HFFc6 (cell line): ENCODE data around the gene RAD18. TPM values are rescaled to one million over a fixed set of nuclear protein-coding genes. Genes with fewer than 3 reads are reported as not detected.
A peak's percentile ranks its signal among the peaks of the same experiment; 100 is the strongest.

Source experiments
- DNase-seq: peaks from one replicate; pipeline ENCODE4 v3.0.0-alpha.2; 2018
- H3K27ac Mint-ChIP-seq: 2 replicates; pipeline ENCODE4 v1.8.0; 2020; ENCODE audit warnings: mild to moderate bottlenecking, mixed read lengths
- H3K27me3 Mint-ChIP-seq: 2 replicates; pipeline ENCODE4 v1.8.0; 2021; ENCODE audit warnings: mild to moderate bottlenecking, moderate library complexity, mixed read lengths; ENCODE audit not compliant: insufficient read depth
- H3K36me3 Mint-ChIP-seq: 2 replicates; pipeline ENCODE4 v1.8.0; 2021; ENCODE audit warnings: low read depth, mixed read lengths
- H3K4me1 Mint-ChIP-seq: 2 replicates; pipeline ENCODE4 v1.8.0; 2020; ENCODE audit warnings: low read depth, mixed read lengths
- H3K4me3 Mint-ChIP-seq: 2 replicates; pipeline ENCODE4 v1.8.0; 2020; ENCODE audit warnings: mild to moderate bottlenecking, moderate library complexity, mixed read lengths
- H3K9me3 Mint-ChIP-seq: 2 replicates; pipeline ENCODE4 v1.8.0; 2020; ENCODE audit warnings: mild to moderate bottlenecking, mixed read lengths
- CTCF ChIP-seq: fragments of 200-600 bp; sonication (generic); IDR thresholded peaks from 2 replicates; pipeline ENCODE4 v1.5.0; 2021; ENCODE audit warnings: antibody characterized with exemption, mild to moderate bottlenecking
- total RNA-seq, 6 experiments: library from RNA; stranded (reverse); fragmentation: NEBNext Ultra II Directional; extraction: Animal tissue kit (Norgen Biotek cat#: 25700); gene quantifications; 2 replicates in 1 of 6; 3 replicates in 5 of 6; pipeline ENCODE4 v1.2.3, GENCODE V29; 2021

The RAD18 gene
- total RNA-seq, 6 experiments from 2014 or later = 25.0 to 34.0 (median 31.9) TPM

GRCh38 chr3:8891774-8892173, 71.5 kb downstream of the RAD18 start:
- Mint-ChIP-seq H3K4me3 (peak overlapping the region; percentile 49), H3K9me3 (no peaks in the 10 kb centered on the region), H3K36me3 (peaks cover 42% of the 10 kb centered on the region), H3K27ac (peak overlapping the region; percentile 91), H3K27me3 (peaks cover 2% of the 10 kb centered on the region), H3K4me1 (peaks cover 85% of the 10 kb centered on the region)
- DNase-seq = peak; percentile 56
- TF ChIP-seq CTCF = no peak

GRCh38 chr3:8891303-8891702, 72.0 kb downstream of the RAD18 start:
- H3K9me3 Mint-ChIP-seq = no peaks in the 10 kb centered on the region
- H3K4me1 Mint-ChIP-seq = peaks cover 90% of the 10 kb centered on the region
- H3K27ac Mint-ChIP-seq = peak overlapping the region; percentile 91
- TF ChIP-seq CTCF = no peak
- H3K27me3 Mint-ChIP-seq = peaks cover 2% of the 10 kb centered on the region
- H3K36me3 Mint-ChIP-seq = peaks cover 42% of the 10 kb centered on the region
- no peak for DNase-seq
- peak overlapping the region; percentile 49 for H3K4me3 Mint-ChIP-seq

GRCh38 chr3:8888301-8888915, 74.9 kb downstream of the RAD18 start:
- Mint-ChIP-seq H3K27me3 (peaks cover 2% of the 10 kb centered on the region), H3K27ac (peak overlapping the region; percentile 93), H3K4me1 (peaks cover 98% of the 10 kb centered on the region), H3K4me3 (peak overlapping the region; percentile 55), H3K9me3 (no peaks in the 10 kb centered on the region), H3K36me3 (peaks cover 36% of the 10 kb centered on the region)
- no peak for TF ChIP-seq CTCF
- DNase-seq = peak; percentile 92

GRCh38 chr3:8887435-8888300, 75.6 kb downstream of the RAD18 start:
- Mint-ChIP-seq H3K27ac (peak overlapping the region; percentile 93), H3K4me3 (peak overlapping the region; percentile 55), H3K36me3 (peaks cover 36% of the 10 kb centered on the region), H3K9me3 (no peaks in the 10 kb centered on the region), H3K27me3 (peaks cover 2% of the 10 kb centered on the region), H3K4me1 (peaks cover 96% of the 10 kb centered on the region)
- peak; percentile 37 for TF ChIP-seq CTCF
- DNase-seq = peak; percentile 62

- no peak for TF ChIP-seq CTCF
- H3K4me3 Mint-ChIP-seq = peak overlapping the region; percentile 31
- peaks cover 2% of the 10 kb centered on the region for H3K27me3 Mint-ChIP-seq
- peak overlapping the region; percentile 93 for H3K27ac Mint-ChIP-seq
- H3K4me1 Mint-ChIP-seq = peaks cover 96% of the 10 kb centered on the region
- H3K9me3 Mint-ChIP-seq = no peaks in the 10 kb centered on the region
- H3K36me3 Mint-ChIP-seq = peaks cover 45% of the 10 kb centered on the region
- DNase-seq = peak; percentile 66
Measured at GRCh38 chr3:8886546-8886945, 76.7 kb downstream of the RAD18 start.
